NCI-H2196 (cell line): ENCODE data around the gene MMP12.
"Not testable (repeated sequence)": the region's sequence is repeated elsewhere in the genome, so short reads cannot be mapped to it uniquely, and the experiment has no call there.

Experiments
- DNase-seq: peaks from one replicate; lab custom pipeline; 2025; ENCODE audit not compliant: unreplicated experiment; lab: John Stamatoyannopoulos, UW

Gene MMP12

GRCh38 chr11:102874852-102875251, at the start of gene MMP12:
TSS of gene MMP12 (minus strand) at chr11:102874982. CDS start at chr11:102874937, 45 bp downstream.
- DNase-seq: no peak

GRCh38 chr11:102921587-102922220, 46.9 kb upstream of the MMP12 start:
- no peak for DNase-seq

GRCh38 chr11:102920118-102920684, 45.4 kb upstream of the MMP12 start:
- DNase-seq: no peak

- DNase-seq: no peak
Measured at GRCh38 chr11:102915044-102915375, 40.2 kb upstream of the MMP12 start.

GRCh38 chr11:102914238-102915043, 39.7 kb upstream of the MMP12 start:
- no peak for DNase-seq

GRCh38 chr11:102912482-102912830, 37.7 kb upstream of the MMP12 start:
- no peak for DNase-seq

GRCh38 chr11:102911758-102912481, 37.1 kb upstream of the MMP12 start:
- DNase-seq: no peak

GRCh38 chr11:102905848-102906247, 31.1 kb upstream of the MMP12 start:
- DNase-seq: not testable (repeated sequence)

GRCh38 chr11:102903895-102904294, 29.1 kb upstream of the MMP12 start:
- DNase-seq: not testable (repeated sequence)

GRCh38 chr11:102900346-102900745, 25.6 kb upstream of the MMP12 start:
- DNase-seq: no peak

- no peak for DNase-seq
Measured at GRCh38 chr11:102891736-102892135, 17.0 kb upstream of the MMP12 start.

- DNase-seq: peak; percentile 6
Measured at GRCh38 chr11:102886999-102887398, 12.2 kb upstream of the MMP12 start.

- no peak for DNase-seq
Measured at GRCh38 chr11:102883141-102883540, 8.4 kb upstream of the MMP12 start.

- DNase-seq: no peak
Measured at GRCh38 chr11:102882389-102883024, 7.7 kb upstream of the MMP12 start.

GRCh38 chr11:102879801-102880200, 5.0 kb upstream of the MMP12 start:
- DNase-seq: no peak

GRCh38 chr11:102878595-102878994, 3.8 kb upstream of the MMP12 start:
- DNase-seq: no peak

GRCh38 chr11:102869354-102869964, 5.3 kb downstream of the MMP12 start:
- not testable (repeated sequence) for DNase-seq

- DNase-seq: no peak
Measured at GRCh38 chr11:102868339-102868738, 6.4 kb downstream of the MMP12 start.

- DNase-seq: no peak
Measured at GRCh38 chr11:102864724-102865123, 10.1 kb downstream of the MMP12 start.

- DNase-seq: no peak
Measured at GRCh38 chr11:102853956-102854355, 20.8 kb downstream of the MMP12 start.

- no peak for DNase-seq
Measured at GRCh38 chr11:102853055-102853454, 21.7 kb downstream of the MMP12 start.
